ENCODE data around the gene C11orf24. TPM values are rescaled to one million over a fixed set of nuclear protein-coding genes. Genes with fewer than 3 reads are reported as not detected.
A peak's percentile ranks its signal among the peaks of the same experiment; 100 is the strongest.

C11orf24 gene
- total and polyA plus RNA-seq, 10 of the 15 experiments (the other 5 are each of a cell fraction or from before 2014, with no cell fraction given) = 4.3 to 104 (median 41.4) TPM

DNA sequence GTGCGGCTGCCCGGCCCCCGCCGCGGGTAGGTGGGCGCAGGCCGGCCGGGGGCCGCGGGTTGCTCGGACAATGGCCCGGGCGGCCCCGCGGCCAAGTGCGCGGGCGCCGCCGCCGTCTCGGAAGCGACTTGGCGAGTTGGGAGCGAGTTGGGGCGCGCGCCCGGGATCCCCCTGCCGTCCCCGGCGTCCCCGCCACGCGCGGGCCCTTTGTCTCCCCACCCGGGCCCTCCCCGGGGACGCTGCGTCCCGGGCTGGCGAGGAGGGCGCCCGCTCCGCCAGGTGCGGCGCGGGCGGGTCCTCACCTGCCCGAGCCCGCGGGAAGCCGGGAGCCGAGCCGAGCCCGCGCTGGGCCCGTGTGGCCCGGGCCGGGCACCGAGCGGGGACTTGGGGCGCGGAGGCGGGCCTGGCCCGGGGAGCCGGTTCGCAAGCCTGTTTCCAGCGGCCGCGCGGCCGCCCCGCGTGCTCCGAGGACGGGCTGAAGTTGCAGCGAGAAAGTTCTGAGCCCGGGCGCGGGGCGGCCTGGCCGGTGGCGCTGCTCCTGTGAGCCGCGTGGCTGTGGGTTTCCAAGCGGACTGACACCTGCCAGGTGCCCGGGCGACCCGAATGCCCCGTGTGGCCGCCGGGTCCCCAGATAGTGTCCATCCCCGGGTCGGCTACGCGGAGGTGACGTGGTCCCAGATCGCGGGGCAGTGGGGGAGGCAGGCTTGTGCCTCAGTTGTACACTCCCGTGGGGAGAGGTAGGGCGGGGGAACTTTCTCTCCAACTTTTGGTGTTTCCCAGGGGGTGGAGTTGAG, 41.2 kb upstream of the C11orf24 start (continued):
- TF ChIP-seq, protein P1, sequence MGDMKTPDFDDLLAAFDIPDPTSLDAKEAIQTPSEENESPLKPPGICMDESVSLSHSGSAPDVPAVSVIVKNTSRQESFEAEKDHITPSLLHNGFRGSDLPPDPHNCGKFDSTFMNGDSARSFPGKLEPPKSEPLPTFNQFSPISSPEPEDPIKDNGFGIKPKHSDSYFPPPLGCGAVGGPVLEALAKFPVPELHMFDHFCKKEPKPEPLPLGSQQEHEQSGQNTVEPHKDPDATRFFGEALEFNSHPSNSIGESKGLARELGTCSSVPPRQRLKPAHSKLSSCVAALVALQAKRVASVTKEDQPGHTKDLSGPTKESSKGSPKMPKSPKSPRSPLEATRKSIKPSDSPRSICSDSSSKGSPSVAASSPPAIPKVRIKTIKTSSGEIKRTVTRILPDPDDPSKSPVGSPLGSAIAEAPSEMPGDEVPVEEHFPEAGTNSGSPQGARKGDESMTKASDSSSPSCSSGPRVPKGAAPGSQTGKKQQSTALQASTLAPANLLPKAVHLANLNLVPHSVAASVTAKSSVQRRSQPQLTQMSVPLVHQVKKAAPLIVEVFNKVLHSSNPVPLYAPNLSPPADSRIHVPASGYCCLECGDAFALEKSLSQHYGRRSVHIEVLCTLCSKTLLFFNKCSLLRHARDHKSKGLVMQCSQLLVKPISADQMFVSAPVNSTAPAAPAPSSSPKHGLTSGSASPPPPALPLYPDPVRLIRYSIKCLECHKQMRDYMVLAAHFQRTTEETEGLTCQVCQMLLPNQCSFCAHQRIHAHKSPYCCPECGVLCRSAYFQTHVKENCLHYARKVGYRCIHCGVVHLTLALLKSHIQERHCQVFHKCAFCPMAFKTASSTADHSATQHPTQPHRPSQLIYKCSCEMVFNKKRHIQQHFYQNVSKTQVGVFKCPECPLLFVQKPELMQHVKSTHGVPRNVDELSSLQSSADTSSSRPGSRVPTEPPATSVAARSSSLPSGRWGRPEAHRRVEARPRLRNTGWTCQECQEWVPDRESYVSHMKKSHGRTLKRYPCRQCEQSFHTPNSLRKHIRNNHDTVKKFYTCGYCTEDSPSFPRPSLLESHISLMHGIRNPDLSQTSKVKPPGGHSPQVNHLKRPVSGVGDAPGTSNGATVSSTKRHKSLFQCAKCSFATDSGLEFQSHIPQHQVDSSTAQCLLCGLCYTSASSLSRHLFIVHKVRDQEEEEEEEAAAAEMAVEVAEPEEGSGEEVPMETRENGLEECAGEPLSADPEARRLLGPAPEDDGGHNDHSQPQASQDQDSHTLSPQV (IDR thresholded peaks at IDR 0.05) = no peak
- TF ChIP-seq MEF2B (IDR thresholded peaks at IDR 0.05; ENCODE audit: partially characterized antibody, poor library complexity, severe bottlenecking) (no peak), HDAC6 (IDR thresholded peaks at IDR 0.05; ENCODE audit: unreplicated experiment) (peak; percentile 35), DPF2 (IDR thresholded peaks at IDR 0.05) (peak; percentile 36; the same call in 1 of the 2 replicates), MYC (IDR thresholded peaks at IDR 0.05; ENCODE audit: insufficient read depth, insufficient read length, insufficient replicate concordance, low read length, severe bottlenecking) (peak; percentile 30), BCL11A (IDR thresholded peaks at IDR 0.05; ENCODE audit: low read depth, low read length) (no peak), BACH1 (IDR thresholded peaks at IDR 0.05; ENCODE audit: borderline replicate concordance) (no peak), POU2F2 (IDR thresholded peaks at IDR 0.05; ENCODE audit: borderline replicate concordance, low read depth, low read length) (no peak), NR2C1 (IDR thresholded peaks at IDR 0.05) (no peak), SMAD5 (IDR thresholded peaks at IDR 0.05; ENCODE audit: low read depth) (no peak), FOXK2 (IDR thresholded peaks at IDR 0.05) (no peak)
- TF ChIP-seq, protein P2, sequence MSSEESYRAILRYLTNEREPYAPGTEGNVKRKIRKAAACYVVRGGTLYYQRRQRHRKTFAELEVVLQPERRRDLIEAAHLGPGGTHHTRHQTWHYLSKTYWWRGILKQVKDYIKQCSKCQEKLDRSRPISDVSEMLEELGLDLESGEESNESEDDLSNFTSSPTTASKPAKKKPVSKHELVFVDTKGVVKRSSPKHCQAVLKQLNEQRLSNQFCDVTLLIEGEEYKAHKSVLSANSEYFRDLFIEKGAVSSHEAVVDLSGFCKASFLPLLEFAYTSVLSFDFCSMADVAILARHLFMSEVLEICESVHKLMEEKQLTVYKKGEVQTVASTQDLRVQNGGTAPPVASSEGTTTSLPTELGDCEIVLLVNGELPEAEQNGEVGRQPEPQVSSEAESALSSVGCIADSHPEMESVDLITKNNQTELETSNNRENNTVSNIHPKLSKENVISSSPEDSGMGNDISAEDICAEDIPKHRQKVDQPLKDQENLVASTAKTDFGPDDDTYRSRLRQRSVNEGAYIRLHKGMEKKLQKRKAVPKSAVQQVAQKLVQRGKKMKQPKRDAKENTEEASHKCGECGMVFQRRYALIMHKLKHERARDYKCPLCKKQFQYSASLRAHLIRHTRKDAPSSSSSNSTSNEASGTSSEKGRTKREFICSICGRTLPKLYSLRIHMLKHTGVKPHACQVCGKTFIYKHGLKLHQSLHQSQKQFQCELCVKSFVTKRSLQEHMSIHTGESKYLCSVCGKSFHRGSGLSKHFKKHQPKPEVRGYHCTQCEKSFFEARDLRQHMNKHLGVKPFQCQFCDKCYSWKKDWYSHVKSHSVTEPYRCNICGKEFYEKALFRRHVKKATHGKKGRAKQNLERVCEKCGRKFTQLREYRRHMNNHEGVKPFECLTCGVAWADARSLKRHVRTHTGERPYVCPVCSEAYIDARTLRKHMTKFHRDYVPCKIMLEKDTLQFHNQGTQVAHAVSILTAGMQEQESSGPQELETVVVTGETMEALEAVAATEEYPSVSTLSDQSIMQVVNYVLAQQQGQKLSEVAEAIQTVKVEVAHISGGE (CRISPR knock-in tag; IDR thresholded peaks at IDR 0.05) = no peak
- TF ChIP-seq, protein P3, sequence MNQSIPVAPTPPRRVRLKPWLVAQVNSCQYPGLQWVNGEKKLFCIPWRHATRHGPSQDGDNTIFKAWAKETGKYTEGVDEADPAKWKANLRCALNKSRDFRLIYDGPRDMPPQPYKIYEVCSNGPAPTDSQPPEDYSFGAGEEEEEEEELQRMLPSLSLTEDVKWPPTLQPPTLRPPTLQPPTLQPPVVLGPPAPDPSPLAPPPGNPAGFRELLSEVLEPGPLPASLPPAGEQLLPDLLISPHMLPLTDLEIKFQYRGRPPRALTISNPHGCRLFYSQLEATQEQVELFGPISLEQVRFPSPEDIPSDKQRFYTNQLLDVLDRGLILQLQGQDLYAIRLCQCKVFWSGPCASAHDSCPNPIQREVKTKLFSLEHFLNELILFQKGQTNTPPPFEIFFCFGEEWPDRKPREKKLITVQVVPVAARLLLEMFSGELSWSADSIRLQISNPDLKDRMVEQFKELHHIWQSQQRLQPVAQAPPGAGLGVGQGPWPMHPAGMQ (IDR thresholded peaks at IDR 0.05; ENCODE audit: borderline replicate concordance) = no peak
- TF ChIP-seq, protein P4, sequence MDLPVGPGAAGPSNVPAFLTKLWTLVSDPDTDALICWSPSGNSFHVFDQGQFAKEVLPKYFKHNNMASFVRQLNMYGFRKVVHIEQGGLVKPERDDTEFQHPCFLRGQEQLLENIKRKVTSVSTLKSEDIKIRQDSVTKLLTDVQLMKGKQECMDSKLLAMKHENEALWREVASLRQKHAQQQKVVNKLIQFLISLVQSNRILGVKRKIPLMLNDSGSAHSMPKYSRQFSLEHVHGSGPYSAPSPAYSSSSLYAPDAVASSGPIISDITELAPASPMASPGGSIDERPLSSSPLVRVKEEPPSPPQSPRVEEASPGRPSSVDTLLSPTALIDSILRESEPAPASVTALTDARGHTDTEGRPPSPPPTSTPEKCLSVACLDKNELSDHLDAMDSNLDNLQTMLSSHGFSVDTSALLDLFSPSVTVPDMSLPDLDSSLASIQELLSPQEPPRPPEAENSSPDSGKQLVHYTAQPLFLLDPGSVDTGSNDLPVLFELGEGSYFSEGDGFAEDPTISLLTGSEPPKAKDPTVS (IDR thresholded peaks at IDR 0.05; ENCODE audit: low read depth, low read length) = no peak
- TF ChIP-seq, protein P5, sequence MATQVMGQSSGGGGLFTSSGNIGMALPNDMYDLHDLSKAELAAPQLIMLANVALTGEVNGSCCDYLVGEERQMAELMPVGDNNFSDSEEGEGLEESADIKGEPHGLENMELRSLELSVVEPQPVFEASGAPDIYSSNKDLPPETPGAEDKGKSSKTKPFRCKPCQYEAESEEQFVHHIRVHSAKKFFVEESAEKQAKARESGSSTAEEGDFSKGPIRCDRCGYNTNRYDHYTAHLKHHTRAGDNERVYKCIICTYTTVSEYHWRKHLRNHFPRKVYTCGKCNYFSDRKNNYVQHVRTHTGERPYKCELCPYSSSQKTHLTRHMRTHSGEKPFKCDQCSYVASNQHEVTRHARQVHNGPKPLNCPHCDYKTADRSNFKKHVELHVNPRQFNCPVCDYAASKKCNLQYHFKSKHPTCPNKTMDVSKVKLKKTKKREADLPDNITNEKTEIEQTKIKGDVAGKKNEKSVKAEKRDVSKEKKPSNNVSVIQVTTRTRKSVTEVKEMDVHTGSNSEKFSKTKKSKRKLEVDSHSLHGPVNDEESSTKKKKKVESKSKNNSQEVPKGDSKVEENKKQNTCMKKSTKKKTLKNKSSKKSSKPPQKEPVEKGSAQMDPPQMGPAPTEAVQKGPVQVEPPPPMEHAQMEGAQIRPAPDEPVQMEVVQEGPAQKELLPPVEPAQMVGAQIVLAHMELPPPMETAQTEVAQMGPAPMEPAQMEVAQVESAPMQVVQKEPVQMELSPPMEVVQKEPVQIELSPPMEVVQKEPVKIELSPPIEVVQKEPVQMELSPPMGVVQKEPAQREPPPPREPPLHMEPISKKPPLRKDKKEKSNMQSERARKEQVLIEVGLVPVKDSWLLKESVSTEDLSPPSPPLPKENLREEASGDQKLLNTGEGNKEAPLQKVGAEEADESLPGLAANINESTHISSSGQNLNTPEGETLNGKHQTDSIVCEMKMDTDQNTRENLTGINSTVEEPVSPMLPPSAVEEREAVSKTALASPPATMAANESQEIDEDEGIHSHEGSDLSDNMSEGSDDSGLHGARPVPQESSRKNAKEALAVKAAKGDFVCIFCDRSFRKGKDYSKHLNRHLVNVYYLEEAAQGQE (IDR thresholded peaks at IDR 0.05; ENCODE audit: low read depth, low read length) = no peak
